GM12878 (cell line): ENCODE data around the gene TXNDC12.

Experiments used
- ATF3 ChIP-seq: IDR thresholded peaks from 2 replicates; pipeline ENCODE4 v1.6.1; 2011; ENCODE audit warnings: low read depth, mild to moderate bottlenecking, low read length, moderate library complexity, borderline replicate concordance; ENCODE audit errors: extremely low read depth
- ATF7 ChIP-seq: fragments of 450-650 bp; IDR thresholded peaks from 2 replicates; pipeline ENCODE4 v1.6.1; 2016; ENCODE audit warnings: low read depth, mild to moderate bottlenecking
- CREB1 ChIP-seq: IDR thresholded peaks from 2 replicates; pipeline ENCODE4 v1.6.1; 2012; ENCODE audit warnings: low read depth, mild to moderate bottlenecking, inconsistent platforms
- CREM ChIP-seq: IDR thresholded peaks from 2 replicates; pipeline ENCODE4 v1.6.1; 2014; ENCODE audit warnings: antibody characterized with exemption, low read depth
- CTCF ChIP-seq, 3 experiments: IDR thresholded peaks in 2 of 3; conservative IDR thresholded peaks in 1 of 3; 2 replicates each; pipeline ENCODE4 v1.5.1; 2011; ENCODE audit warnings: low read depth in 3 of 3, low read length in 3 of 3, mild to moderate bottlenecking in 3 of 3, control low read depth in 2 of 3, moderate library complexity in 2 of 3, inconsistent platforms in 1 of 3, mixed read lengths in 1 of 3; ENCODE audit not compliant: control insufficient read depth in 2 of 3, insufficient read depth in 1 of 3; ENCODE audit errors: extremely low read depth in 1 of 3
- JUND ChIP-seq: IDR thresholded peaks from 2 replicates; pipeline ENCODE4 v1.6.1; 2012; ENCODE audit warnings: low read depth, mild to moderate bottlenecking, low read length, improper control_type of control experiment, moderate library complexity
- MYC ChIP-seq: IDR thresholded peaks from 2 replicates; pipeline ENCODE4 v1.6.1; 2011; ENCODE audit warnings: mild to moderate bottlenecking, low read length, moderate library complexity, inconsistent platforms; ENCODE audit not compliant: insufficient read depth, insufficient replicate concordance, insufficient read length, severe bottlenecking
- PML ChIP-seq: IDR thresholded peaks from 2 replicates; pipeline ENCODE4 v1.6.1; 2012; ENCODE audit warnings: low read length, inconsistent platforms
- POLR2A ChIP-seq: IDR thresholded peaks from 2 replicates; pipeline ENCODE4 v1.6.1; 2011; ENCODE audit warnings: low read depth, mild to moderate bottlenecking, low read length
- POLR2AphosphoS5 ChIP-seq: IDR thresholded peaks from 2 replicates; pipeline ENCODE4 v1.6.1; 2011; ENCODE audit warnings: mild to moderate bottlenecking, low read length, inconsistent platforms
- RAD21 ChIP-seq: IDR thresholded peaks from 2 replicates; pipeline ENCODE4 v1.6.1; 2011; ENCODE audit warnings: mild to moderate bottlenecking, low read depth, low read length, moderate library complexity; ENCODE audit not compliant: insufficient read depth
- RFX5 ChIP-seq: IDR thresholded peaks from 2 replicates; pipeline ENCODE4 v1.6.1; 2011; ENCODE audit warnings: low read depth, low read length, improper control_type of control experiment

GRCh38 chr1:52072291-52072690, 17.3 kb upstream of the TXNDC12 start:
- TF ChIP-seq JUND (no peak), CTCF (IDR thresholded peaks at IDR 0.05 in 2 of 3, conservative IDR thresholded peaks at IDR 0.05 in 1 of 3; ENCODE audit: control insufficient read depth in 2 of 3, extremely low read depth in 1 of 3, insufficient read depth in 1 of 3, low read depth in 3 of 3, low read length in 3 of 3) (no peak), RFX5 (no peak), ATF3 (no peak), CREM (no peak), CREB1 (no peak), POLR2A (no peak), PML (no peak), POLR2AphosphoS5 (no peak), RAD21 (no peak), MYC (no peak), ATF7 (no peak)
